Measurements from ENCODE around the gene CCDC88A.
A peak's percentile ranks its signal among the peaks of the same experiment; 100 is the strongest.

The CCDC88A gene

GRCh38 chr2:55419679-55420438, at the start of gene CCDC88A:
CCDC88A (minus strand) TSS chr2:55419856; CDS start chr2:55419079, 777 bp downstream.
- DNase-seq (ENCODE audit: low read depth, low spot score) = peak; percentile 89
- peak; percentile 5 for TF ChIP-seq CTCF (IDR thresholded peaks at IDR 0.05; ENCODE audit: insufficient read depth, low read length, missing control alignments)
- POLR2A ChIA-PET = interaction anchor here (0.5 to 0.9 kb wide), 3 partner anchors 9 to 104 kb away, joined by 3 read pairs; no protein-coding TSS in a partner anchor
- CTCF ChIA-PET = interaction anchor here (1.1 to 1.7 kb wide), 3 partner anchors 10 to 82 kb away, joined by 3 to 7 read pairs (median 3); no protein-coding TSS in a partner anchor
- peak within 1 kb of the TSS; percentile 92 for H3K4me3 ChIP-seq (ENCODE audit: low read depth, low read length)

GRCh38 chr2:55461679-55462078, 42.0 kb upstream of the CCDC88A start:
- ChIA-PET POLR2A (no interaction called here), CTCF (no interaction called here)
- H3K4me3 ChIP-seq (ENCODE audit: low read depth, low read length) = no peak overlapping the region
- DNase-seq (ENCODE audit: low read depth, low spot score) = no peak
- TF ChIP-seq CTCF (IDR thresholded peaks at IDR 0.05; ENCODE audit: insufficient read depth, low read length, missing control alignments) = no peak

GRCh38 chr2:55460562-55460961, 40.9 kb upstream of the CCDC88A start:
- ChIA-PET POLR2A (no interaction called here), CTCF (no interaction called here)
- H3K4me3 ChIP-seq (ENCODE audit: low read depth, low read length) = no peak overlapping the region
- DNase-seq (ENCODE audit: low read depth, low spot score) = no peak
- no peak for TF ChIP-seq CTCF (IDR thresholded peaks at IDR 0.05; ENCODE audit: insufficient read depth, low read length, missing control alignments)

GRCh38 chr2:55459714-55460274, 40.1 kb upstream of the CCDC88A start:
- no peak for DNase-seq (ENCODE audit: low read depth, low spot score)
- no peak for TF ChIP-seq CTCF (IDR thresholded peaks at IDR 0.05; ENCODE audit: insufficient read depth, low read length, missing control alignments)
- no peak overlapping the region for H3K4me3 ChIP-seq (ENCODE audit: low read depth, low read length)
- ChIA-PET POLR2A (no interaction called here), CTCF (interaction anchor here (1.0 kb wide), 1 partner anchor 27 kb away, joined by 3 read pairs; no protein-coding TSS in a partner anchor)

- no peak for DNase-seq (ENCODE audit: low read depth, low spot score)
- ChIA-PET CTCF (interaction anchor here (1.0 kb wide), 1 partner anchor 28 kb away, joined by 3 read pairs; no protein-coding TSS in a partner anchor), POLR2A (no interaction called here)
- no peak for TF ChIP-seq CTCF (IDR thresholded peaks at IDR 0.05; ENCODE audit: insufficient read depth, low read length, missing control alignments)
- H3K4me3 ChIP-seq (ENCODE audit: low read depth, low read length) = no peak overlapping the region
These were observed 39.6 kb upstream of the CCDC88A start for GRCh38 chr2:55459279-55459678.

- ChIA-PET POLR2A (no interaction called here), CTCF (interaction anchor here (0.9 to 1.0 kb wide), 2 partner anchors 22 kb away, joined by 3 to 4 read pairs; no protein-coding TSS in a partner anchor)
- no peak for TF ChIP-seq CTCF (IDR thresholded peaks at IDR 0.05; ENCODE audit: insufficient read depth, low read length, missing control alignments)
These were observed 34.5 kb upstream of the CCDC88A start for GRCh38 chr2:55454121-55454520.

More at GRCh38 chr2:55454121-55454520, 34.5 kb upstream of the CCDC88A start:
- H3K4me3 ChIP-seq (ENCODE audit: low read depth, low read length) = no peak overlapping the region
- DNase-seq (ENCODE audit: low read depth, low spot score) = no peak

Measured in AG04449 (cell line).